SKM-1 treated with dmso at 0.1 percent for 144 hours (cell line): Measurements from ENCODE around the gene RAB10.
"Not testable (repeated sequence)": the region's sequence is repeated elsewhere in the genome, so short reads cannot be mapped to it uniquely, and the experiment has no call there.

Source experiments
- DNase-seq: peaks from one replicate; lab custom pipeline; 2025; ENCODE audit not compliant: unreplicated experiment; lab: John Stamatoyannopoulos, UW

RAB10 gene

GRCh38 chr2:26033818-26034636 is at the start of gene RAB10:
Gene RAB10 (plus strand): TSS chr2:26034084. CDS start chr2:26034609, 525 bp downstream.
- DNase-seq: peak; percentile 98

GRCh38 chr2:25988134-25988533 is 45.8 kb upstream of the RAB10 start:
- no peak for DNase-seq

- DNase-seq: no peak
These were observed 44.7 kb upstream of the RAB10 start for GRCh38 chr2:25989154-25989553.

- DNase-seq: peak; percentile 57
These were observed 41.9 kb upstream of the RAB10 start for GRCh38 chr2:25991965-25992364.

- no peak for DNase-seq
These were observed 41.3 kb upstream of the RAB10 start for GRCh38 chr2:25992556-25992955.

GRCh38 chr2:25993049-25993448 is 40.8 kb upstream of the RAB10 start:
- DNase-seq: no peak

- no peak for DNase-seq
These were observed 39.4 kb upstream of the RAB10 start for GRCh38 chr2:25994509-25994908.

GRCh38 chr2:25996844-25997243 is 37.0 kb upstream of the RAB10 start:
- DNase-seq: no peak

GRCh38 chr2:25998816-25999383 is 35.0 kb upstream of the RAB10 start:
- not testable (repeated sequence) for DNase-seq

GRCh38 chr2:25999406-25999805 is 34.5 kb upstream of the RAB10 start:
- DNase-seq: not testable (repeated sequence)

GRCh38 chr2:26000561-26001082 is 33.3 kb upstream of the RAB10 start:
- DNase-seq: no peak

GRCh38 chr2:26001743-26002351 is 32.0 kb upstream of the RAB10 start:
- DNase-seq: no peak

GRCh38 chr2:26002632-26003310 is 31.1 kb upstream of the RAB10 start:
- DNase-seq: peak; percentile 73

GRCh38 chr2:26008095-26008494 is 25.8 kb upstream of the RAB10 start:
- no peak for DNase-seq

GRCh38 chr2:26008851-26009566 is 24.9 kb upstream of the RAB10 start:
- peak; percentile 99 for DNase-seq

GRCh38 chr2:26009567-26009963 is 24.3 kb upstream of the RAB10 start:
- no peak for DNase-seq

- no peak for DNase-seq
These were observed 22.9 kb upstream of the RAB10 start for GRCh38 chr2:26010943-26011342.

GRCh38 chr2:26011609-26011989 is 22.3 kb upstream of the RAB10 start:
- DNase-seq: no peak

GRCh38 chr2:26011990-26012856 is 21.7 kb upstream of the RAB10 start:
- no peak for DNase-seq

GRCh38 chr2:26013668-26014067 is 20.2 kb upstream of the RAB10 start:
- no peak for DNase-seq
